Fibroblast of upper back skin (primary cell): ENCODE data around the gene PCDH15.

ENCODE experiments used
- DNase-seq: peaks from one replicate; pipeline ENCODE4 v3.0.0-alpha.2; 2013

PCDH15 gene

GRCh38 chr10:53839440-53840039 is 961.5 kb downstream of the PCDH15 start:
- DNase-seq = peak; percentile 13

GRCh38 chr10:53836638-53837037 is 964.4 kb downstream of the PCDH15 start:
- DNase-seq = no peak

- DNase-seq = no peak
Observed at GRCh38 chr10:53833908-53834307, 967.1 kb downstream of the PCDH15 start.

GRCh38 chr10:53827261-53827660 is 973.8 kb downstream of the PCDH15 start:
- DNase-seq = no peak

GRCh38 chr10:53808677-53809372 is 992.2 kb downstream of the PCDH15 start:
- DNase-seq = no peak

- no peak for DNase-seq
Observed at GRCh38 chr10:53786236-53786900, 1014.7 kb downstream of the PCDH15 start.

- no peak for DNase-seq
Observed at GRCh38 chr10:53771701-53772100, 1029.3 kb downstream of the PCDH15 start.

GRCh38 chr10:53770903-53771302 is 1030.1 kb downstream of the PCDH15 start:
- DNase-seq = no peak

GRCh38 chr10:53765311-53765710 is 1035.7 kb downstream of the PCDH15 start:
- DNase-seq = peak; percentile 0

- no peak for DNase-seq
Observed at GRCh38 chr10:53754596-53755250, 1046.3 kb downstream of the PCDH15 start.
